Kidney epithelial cell (primary cell): ENCODE measurements around the gene ABCF3. TPM values are rescaled to one million over a fixed set of nuclear protein-coding genes. Genes with fewer than 3 reads are reported as not detected.

Experiments used
- DNase-seq: peaks from one replicate; pipeline ENCODE4 v3.0.0-alpha.2; 2010; ENCODE audit warnings: low read depth
- H3K27me3 ChIP-seq: 2 replicates; pipeline ENCODE4 v1.6.0; 2011; ENCODE audit warnings: low read length; ENCODE audit not compliant: control insufficient read depth, insufficient read depth
- H3K36me3 ChIP-seq: 2 replicates; pipeline ENCODE4 v1.5.1; 2011; ENCODE audit warnings: low read length; ENCODE audit not compliant: control insufficient read depth, insufficient read depth
- H3K4me3 ChIP-seq: 2 replicates; pipeline ENCODE4 v1.5.1; 2011; ENCODE audit warnings: low read depth, mild to moderate bottlenecking, control low read depth, low read length
- total RNA-seq: library from RNA; depleted of rRNA; stranded (reverse); fragments of >200 nt; gene quantifications from 2 replicates; pipeline ENCODE4 v1.2.3, GENCODE V29; 2015
- TF ChIP-seq, protein P1 (sequence below): IDR thresholded peaks from 2 replicates; pipeline ENCODE4 v1.5.1; 2011; ENCODE audit warnings: mild to moderate bottlenecking, moderate library complexity, low read length, control low read depth, inconsistent platforms; ENCODE audit not compliant: insufficient read depth, poor library complexity, severe bottlenecking

Gene ABCF3
- total RNA-seq, 1 donor from 2014 or later = 55.7 TPM

DNA sequence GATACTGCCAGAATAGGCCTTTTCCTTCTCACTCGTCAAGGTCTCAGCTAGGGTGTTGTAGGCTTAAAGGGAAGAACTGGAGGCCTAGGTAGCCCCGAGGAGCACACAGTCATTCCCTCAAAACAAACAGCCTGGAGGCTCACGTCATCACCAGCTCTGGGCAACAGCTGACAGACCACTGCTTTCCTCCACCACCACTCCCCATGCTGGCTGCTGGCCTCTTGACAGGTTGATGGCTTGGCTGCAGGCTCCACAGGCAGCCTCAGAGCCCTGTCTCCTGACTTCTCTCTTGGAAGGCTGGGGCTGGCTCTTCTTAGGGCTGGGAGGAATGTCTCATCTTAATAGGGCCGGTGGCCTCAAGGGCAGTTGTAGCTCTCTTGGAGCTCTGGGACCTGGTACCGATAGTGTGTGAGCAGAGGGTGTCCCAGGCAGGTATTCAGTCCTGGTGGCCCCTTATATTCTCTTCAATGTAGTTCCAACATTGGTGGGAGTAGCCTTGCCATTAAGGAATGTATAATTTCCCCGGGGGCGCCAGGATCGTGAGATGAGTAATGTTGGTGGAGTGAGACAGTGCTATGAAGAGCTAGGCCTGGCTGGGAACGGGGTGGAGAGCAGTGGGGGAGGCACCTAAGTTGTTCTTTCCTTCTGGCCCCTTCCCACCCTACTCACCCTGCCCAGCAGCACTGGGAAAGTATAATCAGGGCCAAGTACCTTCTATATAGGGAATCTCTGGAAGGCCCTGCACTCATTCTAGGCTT lies 17.5 kb upstream of the ABCF3 start:
- TF ChIP-seq, protein P1, sequence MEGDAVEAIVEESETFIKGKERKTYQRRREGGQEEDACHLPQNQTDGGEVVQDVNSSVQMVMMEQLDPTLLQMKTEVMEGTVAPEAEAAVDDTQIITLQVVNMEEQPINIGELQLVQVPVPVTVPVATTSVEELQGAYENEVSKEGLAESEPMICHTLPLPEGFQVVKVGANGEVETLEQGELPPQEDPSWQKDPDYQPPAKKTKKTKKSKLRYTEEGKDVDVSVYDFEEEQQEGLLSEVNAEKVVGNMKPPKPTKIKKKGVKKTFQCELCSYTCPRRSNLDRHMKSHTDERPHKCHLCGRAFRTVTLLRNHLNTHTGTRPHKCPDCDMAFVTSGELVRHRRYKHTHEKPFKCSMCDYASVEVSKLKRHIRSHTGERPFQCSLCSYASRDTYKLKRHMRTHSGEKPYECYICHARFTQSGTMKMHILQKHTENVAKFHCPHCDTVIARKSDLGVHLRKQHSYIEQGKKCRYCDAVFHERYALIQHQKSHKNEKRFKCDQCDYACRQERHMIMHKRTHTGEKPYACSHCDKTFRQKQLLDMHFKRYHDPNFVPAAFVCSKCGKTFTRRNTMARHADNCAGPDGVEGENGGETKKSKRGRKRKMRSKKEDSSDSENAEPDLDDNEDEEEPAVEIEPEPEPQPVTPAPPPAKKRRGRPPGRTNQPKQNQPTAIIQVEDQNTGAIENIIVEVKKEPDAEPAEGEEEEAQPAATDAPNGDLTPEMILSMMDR = no peak
- H3K27me3 ChIP-seq = no peaks in the 10 kb centered on the region
- H3K4me3 ChIP-seq = no peak overlapping the region
- no peaks in the 10 kb centered on the region for H3K36me3 ChIP-seq
- DNase-seq = no peak

DNA sequence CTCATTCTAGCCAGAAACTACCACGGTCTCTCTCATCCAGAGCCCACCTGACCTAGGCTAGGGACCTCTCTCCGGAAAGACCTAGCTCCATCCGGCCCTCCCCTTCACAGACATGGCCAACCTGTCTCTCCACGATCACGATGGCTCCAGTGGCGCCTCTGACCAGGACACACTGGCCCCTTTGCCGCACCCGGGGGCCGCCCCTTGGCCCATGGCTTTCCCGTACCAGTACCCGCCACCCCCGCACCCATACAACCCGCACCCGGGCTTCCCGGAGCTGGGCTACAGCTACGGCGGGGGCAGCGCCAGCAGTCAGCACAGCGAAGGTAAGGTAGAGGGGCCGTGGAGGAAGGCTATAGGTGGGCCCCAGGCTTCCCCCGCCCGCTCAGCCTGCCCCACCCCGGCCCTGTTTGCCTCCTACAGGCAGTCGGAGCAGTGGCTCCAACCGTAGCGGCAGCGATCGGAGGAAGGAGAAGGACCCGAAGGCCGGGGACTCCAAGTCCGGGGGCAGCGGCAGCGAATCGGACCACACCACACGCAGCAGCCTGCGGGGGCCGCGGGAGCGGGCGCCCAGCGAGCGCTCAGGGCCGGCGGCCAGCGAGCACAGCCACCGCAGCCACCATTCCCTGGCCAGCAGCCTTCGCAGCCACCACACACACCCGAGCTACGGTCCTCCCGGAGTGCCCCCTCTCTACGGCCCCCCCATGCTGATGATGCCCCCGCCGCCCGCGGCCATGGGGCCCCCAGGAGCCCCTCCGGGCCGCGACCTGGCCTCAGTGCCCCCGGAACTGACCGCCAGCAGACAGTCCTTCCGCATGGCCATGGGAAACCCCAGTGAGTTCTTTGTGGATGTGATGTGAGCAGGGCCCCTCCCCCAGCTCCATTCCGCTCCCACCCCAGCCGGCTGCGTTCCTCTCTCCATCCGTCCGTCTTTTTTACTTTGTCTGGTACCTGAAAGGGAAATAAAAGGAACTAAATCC lies 15.8 kb upstream of the ABCF3 start:
- TF ChIP-seq, protein P1 = no peak
- H3K4me3 ChIP-seq = no peak overlapping the region
- H3K36me3 ChIP-seq = no peaks in the 10 kb centered on the region
- no peaks in the 10 kb centered on the region for H3K27me3 ChIP-seq
- DNase-seq = no peak

DNA sequence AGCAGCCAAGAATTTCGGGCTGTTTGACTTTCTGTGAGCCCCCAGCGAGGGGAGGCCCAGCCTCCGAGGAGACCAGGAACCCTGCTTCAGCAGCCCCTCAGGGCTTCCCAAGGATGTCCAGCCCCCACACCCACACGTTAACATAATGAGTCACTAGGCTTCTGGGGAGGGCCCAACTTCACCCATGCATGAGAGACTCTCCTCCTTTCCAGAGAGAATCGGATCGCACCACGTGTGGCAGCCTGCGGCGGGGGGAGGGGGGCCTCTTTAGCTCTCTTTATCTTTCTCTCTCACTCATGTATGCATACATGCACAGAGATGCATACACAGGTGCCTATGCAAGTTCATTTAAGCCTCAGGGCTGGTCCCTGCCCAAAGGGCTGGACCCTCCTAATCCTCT lies 14.4 kb upstream of the ABCF3 start:
- Histone ChIP-seq H3K36me3 (no peaks in the 10 kb centered on the region), H3K27me3 (no peaks in the 10 kb centered on the region), H3K4me3 (no peak overlapping the region)
- TF ChIP-seq, protein P1 = no peak
- no peak for DNase-seq

DNA sequence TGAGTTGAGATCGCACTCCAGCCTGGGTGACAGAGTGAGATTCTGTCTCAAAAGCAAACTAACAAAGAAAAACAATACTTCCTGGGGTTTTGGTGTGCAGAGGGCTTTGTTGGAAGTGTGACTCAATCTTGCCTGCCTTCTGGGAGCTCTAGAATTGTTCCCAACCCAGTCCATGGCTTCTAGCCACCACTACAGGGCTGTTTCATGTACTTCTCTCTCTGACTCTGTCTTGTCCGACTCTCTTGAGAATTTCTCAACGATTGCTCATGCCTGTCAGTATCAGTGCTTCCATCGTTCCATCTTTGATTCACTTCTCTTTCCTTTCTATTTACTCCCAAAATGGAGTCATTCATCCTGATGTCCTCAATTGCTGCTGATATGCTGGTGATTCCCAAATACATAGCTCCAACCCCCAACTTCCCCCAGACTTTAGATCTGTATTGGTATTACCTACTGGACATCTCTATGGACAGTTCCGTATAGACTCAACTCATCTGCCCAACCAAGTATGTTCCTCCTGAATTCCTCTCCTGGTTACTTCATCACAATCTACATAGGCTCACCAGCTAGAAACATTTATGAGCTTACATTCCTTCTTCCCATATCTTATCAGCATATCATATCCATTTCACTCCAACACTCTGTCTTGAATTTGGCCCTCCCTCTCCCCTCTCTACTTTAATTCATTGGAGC lies 13.2 kb upstream of the ABCF3 start:
- Histone ChIP-seq H3K36me3 (peaks cover 2% of the 10 kb centered on the region), H3K4me3 (no peak overlapping the region)
- TF ChIP-seq, protein P1 = no peak

DNA sequence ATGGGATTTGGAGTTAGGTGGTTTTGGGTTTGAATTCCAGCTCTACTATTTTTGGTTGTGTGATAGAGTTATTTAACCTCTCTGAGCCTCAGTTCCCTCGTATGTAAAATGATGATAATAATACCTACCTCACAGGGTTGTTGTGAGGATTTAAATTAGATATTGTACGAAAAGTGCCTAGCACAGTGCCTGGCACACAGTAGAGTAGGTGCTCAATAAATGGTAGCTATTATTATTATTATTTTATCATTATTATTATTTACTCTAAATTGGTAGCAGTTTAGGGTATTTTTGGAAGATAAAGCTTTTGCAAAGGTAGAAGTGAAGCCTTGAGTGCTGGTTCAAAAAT lies 12.7 kb upstream of the ABCF3 start:
- peaks cover 3% of the 10 kb centered on the region for H3K36me3 ChIP-seq
- TF ChIP-seq, protein P1 = no peak
- DNase-seq = no peak
- no peaks in the 10 kb centered on the region for H3K27me3 ChIP-seq
- no peak overlapping the region for H3K4me3 ChIP-seq

More for the DNA sequence above, 13.2 kb upstream of the ABCF3 start:
- H3K27me3 ChIP-seq = no peaks in the 10 kb centered on the region
- DNase-seq = no peak
